GM23338 (cell line): Measurements from ENCODE around the gene PIM3. TPM values are rescaled to one million over a fixed set of nuclear protein-coding genes. Genes with fewer than 3 reads are reported as not detected.
"Not testable (repeated sequence)": the region's sequence is repeated elsewhere in the genome, so short reads cannot be mapped to it uniquely, and the experiment has no call there.

Experiments
- ATAC-seq: fragments of 200-7000 bp; cut with Tn5 transposase; 3 replicates; pipeline ENCODE4 v1.9.1; 2020
- DNase-seq: peaks from one replicate; pipeline ENCODE4 v3.0.0-alpha.2; 2015; ENCODE audit warnings: low spot score
- H2AFZ ChIP-seq: fragments of 200-600 bp; sonication (generic); 2 replicates; pipeline ENCODE4 v1.8.0; 2016; ENCODE audit warnings: antibody characterized with exemption, mild to moderate bottlenecking, moderate library complexity
- H3F3A ChIP-seq: fragments of 200-600 bp; sonication (generic); replicated peaks from 2 replicates; pipeline ENCODE4 v1.8.0; 2017; ENCODE audit warnings: antibody characterized with exemption, mixed run types, low read depth
- H3K27ac ChIP-seq: fragments of 200-600 bp; sonication (generic); 2 replicates; pipeline ENCODE4 v1.6.1; 2016; ENCODE audit warnings: low read depth
- H3K27me3 ChIP-seq: fragments of 200-600 bp; sonication (generic); 2 replicates; pipeline ENCODE4 v1.8.0; 2016; ENCODE audit warnings: mild to moderate bottlenecking, mixed run types, moderate library complexity; ENCODE audit not compliant: insufficient read depth
- H3K36me3 ChIP-seq: fragments of 200-600 bp; sonication (generic); 2 replicates; pipeline ENCODE4 v1.8.0; 2016; ENCODE audit warnings: mild to moderate bottlenecking; ENCODE audit not compliant: insufficient read depth
- H3K4me1 ChIP-seq: fragments of 200-600 bp; sonication (generic); 2 replicates; pipeline ENCODE4 v1.8.0; 2016; ENCODE audit warnings: mild to moderate bottlenecking, moderate library complexity; ENCODE audit not compliant: insufficient read depth
- H3K4me2 ChIP-seq: fragments of 200-600 bp; sonication (generic); 2 replicates; pipeline ENCODE4 v1.7.1; 2017; ENCODE audit warnings: mixed run types
- H3K4me3 ChIP-seq: fragments of 200-600 bp; sonication (generic); 2 replicates; pipeline ENCODE4 v1.6.1; 2016; ENCODE audit warnings: mixed run types
- H3K79me2 ChIP-seq: fragments of 200-600 bp; sonication (generic); replicated peaks from 2 replicates; pipeline ENCODE4 v1.8.0; 2017; ENCODE audit warnings: mild to moderate bottlenecking; ENCODE audit not compliant: insufficient read depth
- H3K9me2 ChIP-seq: fragments of 200-600 bp; sonication (generic); 2 replicates; pipeline ENCODE4 v1.8.0; 2017; ENCODE audit not compliant: insufficient read depth
- H4K20me1 ChIP-seq: fragments of 200-600 bp; sonication (generic); replicated peaks from 2 replicates; pipeline ENCODE4 v1.8.0; 2017; ENCODE audit warnings: mild to moderate bottlenecking; ENCODE audit not compliant: insufficient read depth
- H3K27ac Mint-ChIP-seq: 2 replicates; pipeline ENCODE4 v1.8.0; 2020; ENCODE audit warnings: inconsistent platforms, mild to moderate bottlenecking, moderate library complexity, mixed read lengths
- H3K27me3 Mint-ChIP-seq: 3 replicates; pipeline ENCODE4 v1.8.0; 2022; ENCODE audit warnings: low read depth, mild to moderate bottlenecking, moderate library complexity, mixed read lengths, inconsistent platforms; ENCODE audit not compliant: insufficient read depth, poor library complexity
- H3K36me3 Mint-ChIP-seq: 3 replicates; pipeline ENCODE4 v1.8.0; 2021; ENCODE audit warnings: low read depth, mild to moderate bottlenecking, inconsistent platforms, moderate library complexity, mixed read lengths
- H3K4me1 Mint-ChIP-seq: 3 replicates; pipeline ENCODE4 v1.8.0; 2020; ENCODE audit warnings: mild to moderate bottlenecking, inconsistent platforms, mixed read lengths
- H3K4me3 Mint-ChIP-seq: 3 replicates; pipeline ENCODE4 v1.8.0; 2021; ENCODE audit warnings: moderate library complexity, mild to moderate bottlenecking, inconsistent platforms, mixed read lengths
- H3K9me3 Mint-ChIP-seq: 3 replicates; pipeline ENCODE4 v1.8.0; 2020; ENCODE audit warnings: moderate library complexity, mild to moderate bottlenecking, inconsistent platforms, mixed read lengths
- CREB1 ChIP-seq: fragments of 250-450 bp; sonication (Bioruptor Pico); IDR thresholded peaks from 2 replicates; pipeline ENCODE4 v1.5.0; 2020; ENCODE audit warnings: low read depth, mild to moderate bottlenecking, moderate library complexity
- ETS1 ChIP-seq: IDR thresholded peaks from 2 replicates; pipeline ENCODE4 v1.6.1; 2016; ENCODE audit warnings: antibody characterized with exemption
- EZH2 ChIP-seq: fragments of 200-600 bp; sonication (generic); IDR thresholded peaks from one replicate; pipeline ENCODE4 v1.8.0; 2017; ENCODE audit warnings: antibody characterized with exemption, mild to moderate bottlenecking, low read depth; ENCODE audit not compliant: unreplicated experiment
- ZNF462 ChIP-seq: fragments of 250-450 bp; sonication (Bioruptor Pico); IDR thresholded peaks from 2 replicates; pipeline ENCODE4 v1.5.0; 2020; ENCODE audit warnings: mild to moderate bottlenecking, moderate library complexity
- polyA plus RNA-seq: library from polyadenylated mRNA; unstranded; fragments of >200 nt; fragmentation: Nextera tagmentation; extraction: Ambion mirVana; gene quantifications from 2 replicates; pipeline ENCODE4 v1.2.1, GENCODE V29; 2016
- total RNA-seq: library from RNA; depleted of rRNA; stranded (reverse); fragments of >200 nt; shearing (Covaris generic); gene quantifications from 2 replicates; pipeline ENCODE4 v1.2.3, GENCODE V29; 2014

PIM3 gene
- total and polyA plus RNA-seq, 2 experiments from 2014 or later, result 17.7 to 37.3 TPM

GRCh38 chr22:49945042-49945794 is 15.4 kb upstream of the PIM3 start:
- H3K4me3 ChIP-seq, H2AFZ ChIP-seq, H3K36me3 Mint-ChIP-seq, DNase-seq, H3K9me3 Mint-ChIP-seq, H3F3A ChIP-seq, H3K27me3 ChIP-seq, H3K9me2 ChIP-seq, H3K27ac ChIP-seq, H3K79me2 ChIP-seq, H4K20me1 ChIP-seq, H3K4me2 ChIP-seq, H3K27ac Mint-ChIP-seq, H3K36me3 ChIP-seq, ATAC-seq, H3K4me3 Mint-ChIP-seq, H3K27me3 Mint-ChIP-seq: not testable (repeated sequence)
- H3K4me1 ChIP-seq, result peaks cover 10% of the 10 kb centered on the region; the same call in 1 of the 2 replicates
- peaks cover 16% of the 10 kb centered on the region for H3K4me1 Mint-ChIP-seq

- H3K79me2 ChIP-seq, result no peaks in the 10 kb centered on the region
- no peaks in the 10 kb centered on the region for H3K36me3 Mint-ChIP-seq
- H3K27ac ChIP-seq, result no peak overlapping the region
- ATAC-seq (peak; percentile 14), DNase-seq (no peak)
- peak overlapping the region; percentile 72; the same call in 1 of the 2 replicates for H2AFZ ChIP-seq
- no peak for TF ChIP-seq EZH2
- no peak for TF ChIP-seq ZNF462 (CRISPR knock-in tag)
- TF ChIP-seq ETS1, result no peak
- TF ChIP-seq CREB1 (CRISPR knock-in tag), result no peak
- no peak overlapping the region for H3K4me3 Mint-ChIP-seq
- 0 out of 2 replicates have a peak, but pooled peaks cover 2% of the 10 kb centered on the region for H3F3A ChIP-seq
- peaks cover 16% of the 10 kb centered on the region for H3K4me1 Mint-ChIP-seq
- H3K27me3 ChIP-seq, result no peaks in the 10 kb centered on the region
- peaks cover 3% of the 10 kb centered on the region for H3K27me3 Mint-ChIP-seq
- no peaks in the 10 kb centered on the region for H4K20me1 ChIP-seq
- H3K4me3 ChIP-seq, result no peak overlapping the region
- peaks cover 10% of the 10 kb centered on the region; the same call in 1 of the 2 replicates for H3K4me1 ChIP-seq
- H3K9me3 Mint-ChIP-seq, result no peaks in the 10 kb centered on the region
- H3K36me3 ChIP-seq, result no peaks in the 10 kb centered on the region
- H3K4me2 ChIP-seq, result 0 out of 2 replicates have a peak overlapping the region, but pooled peaks have one; percentile 20
- no peaks in the 10 kb centered on the region for H3K9me2 ChIP-seq
- peak overlapping the region; percentile 56; the same call in 1 of the 2 replicates for H3K27ac Mint-ChIP-seq
Observed at GRCh38 chr22:49946612-49947295, 13.8 kb upstream of the PIM3 start.
